NOMO-1 treated with dmso at 0.1 percent for 144 hours (cell line): ENCODE results near the gene NUDT15.

Source experiments
- DNase-seq: peaks from one replicate; lab custom pipeline; 2025; ENCODE audit not compliant: unreplicated experiment; lab: John Stamatoyannopoulos, UW

The NUDT15 gene

DNA sequence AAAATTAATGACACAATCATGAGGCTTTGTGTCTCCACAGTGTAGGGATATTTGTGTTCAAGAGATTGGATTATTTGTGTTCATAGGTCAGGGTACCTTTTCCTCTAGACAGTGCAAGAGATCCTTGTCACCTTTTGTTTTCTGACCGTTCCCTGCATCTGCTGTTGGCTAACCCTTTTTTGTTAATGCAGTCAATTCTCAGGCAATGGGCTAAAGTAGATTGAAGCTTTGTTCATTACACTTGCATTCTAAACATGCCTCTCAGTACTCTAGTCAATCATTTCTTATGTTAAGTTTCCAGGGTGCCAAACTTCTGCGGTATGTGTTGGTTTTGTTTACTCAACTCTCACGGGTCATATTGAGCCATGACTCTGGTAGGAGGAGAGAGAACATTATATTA lies 59.1 kb downstream of the NUDT15 start:
- no peak for DNase-seq
